Measurements from ENCODE around the gene SCAF1.

SCAF1 gene

DNA sequence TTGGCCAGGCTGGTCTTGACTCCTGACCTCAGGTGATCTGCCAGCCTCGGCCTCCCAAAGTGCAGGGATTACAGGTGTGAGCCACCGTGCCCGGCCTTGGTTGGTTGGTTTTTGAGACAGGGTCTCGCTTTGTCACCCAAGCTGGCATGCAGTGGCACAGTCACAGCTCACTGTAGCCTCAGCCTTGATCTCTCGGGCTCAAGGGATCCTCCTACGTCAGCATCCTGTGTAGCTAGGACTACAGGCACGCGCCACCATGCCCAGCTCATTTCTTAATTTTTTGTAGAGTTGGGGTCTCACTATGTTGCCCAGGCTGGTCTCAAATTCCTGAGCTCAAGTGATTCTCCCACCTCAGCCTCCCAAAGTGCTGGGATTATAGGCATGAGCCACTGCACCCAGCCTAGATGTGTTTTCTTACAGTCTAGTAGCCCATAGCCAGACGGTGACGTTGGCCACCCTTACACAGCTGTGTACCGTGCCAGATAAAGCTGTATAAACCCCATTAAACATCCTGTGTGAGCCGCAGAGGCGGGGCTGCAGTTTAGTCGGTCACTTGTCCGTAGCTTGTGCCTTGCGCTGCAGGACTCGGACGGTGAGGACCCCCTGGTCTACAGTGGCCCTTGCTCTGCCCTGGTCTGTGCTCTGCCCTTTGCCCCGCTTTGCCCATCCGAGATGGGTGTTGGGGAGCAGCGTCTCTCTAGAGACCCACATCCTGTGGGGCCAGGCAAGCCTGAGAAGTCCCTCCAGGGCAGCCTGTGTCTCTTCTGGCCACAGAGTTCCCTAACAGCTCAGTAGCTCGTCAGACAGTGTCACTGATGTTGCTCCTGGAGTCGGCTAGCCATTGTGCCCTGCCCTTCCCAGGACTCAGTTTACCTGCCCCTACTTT lies 13.8 kb downstream of the SCAF1 start:
- DNase-seq (ENCODE audit: insufficient read length, low spot score) (no peak), FAIRE-seq (no peak)
- TF ChIP-seq, protein P1, sequence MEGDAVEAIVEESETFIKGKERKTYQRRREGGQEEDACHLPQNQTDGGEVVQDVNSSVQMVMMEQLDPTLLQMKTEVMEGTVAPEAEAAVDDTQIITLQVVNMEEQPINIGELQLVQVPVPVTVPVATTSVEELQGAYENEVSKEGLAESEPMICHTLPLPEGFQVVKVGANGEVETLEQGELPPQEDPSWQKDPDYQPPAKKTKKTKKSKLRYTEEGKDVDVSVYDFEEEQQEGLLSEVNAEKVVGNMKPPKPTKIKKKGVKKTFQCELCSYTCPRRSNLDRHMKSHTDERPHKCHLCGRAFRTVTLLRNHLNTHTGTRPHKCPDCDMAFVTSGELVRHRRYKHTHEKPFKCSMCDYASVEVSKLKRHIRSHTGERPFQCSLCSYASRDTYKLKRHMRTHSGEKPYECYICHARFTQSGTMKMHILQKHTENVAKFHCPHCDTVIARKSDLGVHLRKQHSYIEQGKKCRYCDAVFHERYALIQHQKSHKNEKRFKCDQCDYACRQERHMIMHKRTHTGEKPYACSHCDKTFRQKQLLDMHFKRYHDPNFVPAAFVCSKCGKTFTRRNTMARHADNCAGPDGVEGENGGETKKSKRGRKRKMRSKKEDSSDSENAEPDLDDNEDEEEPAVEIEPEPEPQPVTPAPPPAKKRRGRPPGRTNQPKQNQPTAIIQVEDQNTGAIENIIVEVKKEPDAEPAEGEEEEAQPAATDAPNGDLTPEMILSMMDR (IDR thresholded peaks at IDR 0.05; ENCODE audit: insufficient read depth, missing control alignments) = no peak

DNA sequence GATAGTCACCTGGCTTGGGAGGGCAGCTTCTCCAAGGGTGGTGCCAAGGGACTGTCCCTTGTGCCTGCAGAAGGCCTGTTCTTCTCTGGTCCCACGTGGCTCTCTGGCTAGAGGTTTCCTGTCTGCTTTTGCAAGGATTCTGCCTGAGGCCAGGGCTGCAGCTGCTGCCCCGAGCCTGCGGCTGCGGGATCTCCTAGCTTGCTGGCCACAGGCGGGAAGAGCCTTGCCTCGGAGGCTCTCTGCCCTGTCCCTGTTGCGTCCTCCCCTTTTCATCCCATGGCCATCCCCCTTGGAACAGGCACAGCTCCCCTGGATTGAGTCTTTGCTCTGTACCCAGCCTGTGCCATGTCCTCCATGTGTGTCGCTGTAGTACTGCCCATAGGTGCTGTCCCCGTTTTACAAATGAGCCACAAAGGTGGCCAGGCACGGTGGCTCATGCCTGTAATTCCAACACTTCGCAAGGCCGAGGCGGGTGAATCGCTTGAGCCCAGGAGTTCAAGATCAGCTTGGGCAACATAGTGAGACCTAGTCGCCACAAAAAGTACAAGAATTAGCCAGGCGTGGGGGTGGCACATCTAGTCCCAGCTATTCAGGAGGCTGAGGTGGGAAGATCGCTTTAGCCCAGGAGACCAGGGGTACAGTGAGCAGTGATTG lies 14.6 kb downstream of the SCAF1 start:
- DNase-seq (ENCODE audit: insufficient read length, low spot score) (no peak), FAIRE-seq (no peak)
- TF ChIP-seq, protein P1 (IDR thresholded peaks at IDR 0.05; ENCODE audit: insufficient read depth, missing control alignments) = no peak

DNA sequence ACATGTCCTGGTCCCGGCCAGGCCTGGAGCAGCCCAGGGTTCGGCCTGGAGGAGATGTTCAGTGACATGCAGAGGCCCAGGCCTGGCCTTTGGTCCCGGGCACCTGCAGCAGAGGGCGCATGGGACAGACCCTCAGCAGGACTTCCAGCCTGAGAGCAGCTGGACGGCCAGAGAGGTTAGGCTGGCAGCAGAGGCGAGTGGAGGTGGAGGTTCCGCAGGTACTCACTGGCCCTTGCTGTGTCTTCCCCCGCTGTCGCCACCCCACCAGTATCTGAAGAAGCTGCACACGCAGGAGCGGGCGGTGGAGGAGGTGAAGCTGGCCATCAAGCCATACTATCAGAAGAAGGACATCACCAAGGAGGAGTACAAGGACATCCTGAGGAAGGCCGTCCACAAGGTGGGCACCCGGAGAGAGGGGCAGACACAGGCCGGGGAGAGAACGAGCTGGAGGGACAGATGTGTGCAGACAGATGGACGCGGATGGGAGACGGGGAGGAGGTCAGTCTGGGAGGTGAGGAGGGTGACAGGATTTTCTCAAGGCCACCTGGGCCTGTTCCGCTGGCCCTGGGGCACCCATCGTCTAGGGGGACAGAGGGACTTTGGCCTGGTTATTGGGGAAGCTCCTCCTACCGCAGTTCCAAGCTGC lies 15.6 kb downstream of the SCAF1 start:
- FAIRE-seq = no peak
- DNase-seq (ENCODE audit: insufficient read length, low spot score) = no peak

DNA sequence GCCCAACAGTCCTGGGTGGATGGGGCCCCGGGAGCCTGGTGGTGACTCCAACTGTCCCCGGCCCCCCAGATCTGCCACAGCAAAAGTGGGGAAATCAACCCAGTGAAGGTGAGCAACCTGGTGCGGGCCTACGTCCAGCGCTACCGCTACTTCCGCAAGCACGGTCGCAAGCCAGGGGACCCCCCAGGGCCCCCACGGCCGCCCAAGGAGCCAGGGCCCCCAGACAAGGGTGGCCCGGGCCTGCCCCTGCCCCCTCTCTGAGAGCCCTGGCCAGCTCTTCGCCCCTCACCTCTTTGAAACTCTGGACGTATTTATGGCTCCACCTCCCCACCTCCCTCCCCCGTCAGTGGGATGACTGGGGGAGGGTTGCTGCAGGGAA lies 16.1 kb downstream of the SCAF1 start:
- no peak for FAIRE-seq
- DNase-seq (ENCODE audit: insufficient read length, low spot score) = no peak
- TF ChIP-seq, protein P1 (IDR thresholded peaks at IDR 0.05; ENCODE audit: insufficient read depth, missing control alignments) = no peak

More for the DNA sequence above, 15.6 kb downstream of the SCAF1 start:
- TF ChIP-seq, protein P1 (IDR thresholded peaks at IDR 0.05; ENCODE audit: insufficient read depth, missing control alignments) = no peak

DNA sequence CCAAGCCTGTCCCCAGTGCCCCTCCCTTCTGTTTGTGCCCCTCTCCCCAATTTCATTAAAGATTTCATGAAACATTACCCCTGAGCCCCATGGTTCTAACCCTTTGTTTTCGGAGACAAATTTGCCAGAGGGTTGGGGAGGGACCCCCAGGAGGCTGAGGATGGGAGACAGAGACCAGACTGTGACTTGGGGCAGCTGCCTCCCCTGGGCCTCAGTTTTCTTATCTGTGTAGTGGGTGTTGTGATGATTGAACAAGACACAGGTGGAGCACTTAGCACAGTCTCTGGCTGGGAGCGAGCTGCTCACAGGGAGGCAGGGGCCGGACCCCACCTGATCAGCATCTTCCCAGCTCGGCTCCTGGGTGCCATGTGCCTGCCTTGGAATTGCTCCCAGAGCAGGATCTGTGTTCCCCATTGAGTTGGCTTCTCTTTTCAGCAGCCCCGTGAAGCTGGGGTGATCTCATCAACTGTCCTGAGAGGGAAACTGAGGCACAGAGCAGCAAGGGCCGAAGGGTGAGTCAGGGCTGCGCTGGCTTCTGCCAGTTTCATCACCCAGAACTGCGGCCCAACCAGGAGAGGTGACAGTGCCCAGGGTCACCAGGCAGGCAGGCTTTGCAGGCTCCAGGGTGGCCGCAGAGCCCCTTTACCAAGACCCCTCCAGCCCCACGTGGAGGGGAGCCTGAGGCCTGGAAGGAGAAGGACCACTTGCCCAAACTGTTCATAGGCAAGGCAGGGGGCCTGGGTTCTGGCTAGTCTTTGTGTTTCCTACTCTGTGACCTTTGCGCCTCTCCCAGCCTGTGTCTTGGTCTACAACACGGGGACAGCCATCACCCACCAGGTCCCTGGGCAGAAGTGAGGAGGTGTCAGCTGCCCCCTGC lies 16.8 kb downstream of the SCAF1 start:
- FAIRE-seq (no peak), DNase-seq (ENCODE audit: insufficient read length, low spot score) (no peak)
- TF ChIP-seq, protein P1 (IDR thresholded peaks at IDR 0.05; ENCODE audit: insufficient read depth, missing control alignments) = no peak

DNA sequence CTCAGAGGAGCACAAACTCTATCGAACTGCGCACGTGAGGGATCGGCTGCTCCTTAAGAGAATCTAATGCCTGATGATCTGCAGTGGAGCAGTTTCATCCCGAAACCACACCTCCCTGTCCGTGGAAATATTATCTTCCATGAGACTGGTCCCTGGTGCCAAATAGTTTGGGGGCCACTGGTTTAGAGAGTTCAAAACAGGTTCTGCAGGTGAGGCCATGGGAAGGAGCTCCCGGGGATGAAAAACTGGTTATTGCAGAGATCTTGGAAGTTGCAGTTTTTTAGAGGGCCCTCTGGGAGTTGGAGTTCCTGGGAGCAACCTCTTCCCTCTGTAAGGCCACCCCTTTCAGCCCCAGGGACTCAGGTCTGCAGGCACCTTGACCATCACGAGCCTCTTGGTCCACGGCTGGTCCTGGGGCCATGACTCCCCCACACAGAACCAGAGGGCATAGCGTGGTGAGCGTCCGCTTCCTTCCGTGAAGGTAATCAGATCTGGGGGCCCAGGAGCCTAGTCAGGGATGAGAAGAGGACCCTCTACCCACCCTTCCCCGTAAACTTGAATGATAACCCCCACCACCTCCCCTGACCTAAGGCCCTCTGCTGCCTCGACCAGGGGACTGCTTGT lies 18.4 kb downstream of the SCAF1 start:
- TF ChIP-seq, protein P1 (IDR thresholded peaks at IDR 0.05; ENCODE audit: insufficient read depth, missing control alignments) = no peak
- DNase-seq (ENCODE audit: insufficient read length, low spot score) = no peak
- no peak for FAIRE-seq

Measured in D721Med (cell line).